Heart left ventricle (tissue), 16 donors: ENCODE data around the gene ARHGAP24. TPM values are rescaled to one million over a fixed set of nuclear protein-coding genes. Genes with fewer than 3 reads are reported as not detected.
A peak's percentile ranks its signal among the peaks of the same experiment; 100 is the strongest.
"Not testable (repeated sequence)": the region's sequence is repeated elsewhere in the genome, so short reads cannot be mapped to it uniquely, and the experiment has no call there.

Experiments
- ATAC-seq, 4 donors: fragments of 200-7000 bp; cut with Tn5 transposase; one replicate each; pipeline ENCODE4 v1.9.1; 2020 to 2022; ENCODE audit warnings: moderate library complexity in 4 of 4, mild to moderate bottlenecking in 3 of 4, moderate number of reproducible peaks in 1 of 4
- DNase-seq, 5 donors: peaks; one replicate each; pipeline ENCODE4 v3.0.0-alpha.2; 2020
- H3K27ac ChIP-seq, 12 donors: fragments of 200-600 bp; sonication (generic) in 4 of 12; one replicate each; pipeline versions ENCODE4 v1.5.0 to v1.8.0; 2016 to 2022; ENCODE audit warnings: mild to moderate bottlenecking in 2 of 12
- H3K27me3 ChIP-seq, 9 donors: fragments of 200-600 bp; sonication (generic) in 2 of 9; one replicate each; pipeline versions ENCODE4 v1.5.1 to v1.8.0; 2016 to 2022; ENCODE audit warnings: mild to moderate bottlenecking in 3 of 9
- H3K36me3 ChIP-seq, 9 donors: fragments of 200-600 bp; sonication (generic) in 2 of 9; one replicate each; pipeline versions ENCODE4 v1.5.0 to v1.8.0; 2018 to 2022; ENCODE audit warnings: mild to moderate bottlenecking in 2 of 9
- H3K4me1 ChIP-seq, 12 donors: fragments of 200-600 bp; sonication (generic) in 4 of 12; one replicate each; pipeline versions ENCODE4 v1.5.0 to v1.8.0; 2016 to 2022; ENCODE audit warnings: mild to moderate bottlenecking in 3 of 12
- H3K4me3 ChIP-seq, 12 donors: fragments of 200-600 bp; sonication (generic) in 4 of 12; one replicate each; pipeline versions ENCODE4 v1.5.0 to v1.8.0; 2017 to 2022; ENCODE audit warnings: mild to moderate bottlenecking in 9 of 12, moderate library complexity in 4 of 12
- H3K9me3 ChIP-seq, 12 donors: fragments of 200-600 bp; sonication (generic) in 4 of 12; one replicate each; pipeline versions ENCODE4 v1.5.0 to v1.8.0; 2016 to 2022; ENCODE audit warnings: mild to moderate bottlenecking in 1 of 12
- POLR2A ChIP-seq, 2 donors: fragments of 450-650 bp; IDR thresholded peaks; one replicate each; pipeline ENCODE4 v1.6.1; 2017; ENCODE audit warnings: antibody characterized with exemption in 2 of 2, mild to moderate bottlenecking in 2 of 2, moderate library complexity in 2 of 2
- WGBS, 4 donors: extraction: QIAGEN DNeasy Blood & Tissue Kit in 2 of 4; methylation state at CpG; one replicate each; pipeline versions ENCODE4 v1.1.5 to v1.1.7; 2013 to 2018; 5-methylcytosine and 5-hydroxymethylcytosine counted together
- intact Hi-C, 10 donors: fragments of 100-400 bp; cut with DNase I; formaldehyde crosslinking; loops; one replicate each; pipeline versions ENCODE4 v1.11.1 to v1.14.2; 2022
- polyA plus RNA-seq, 2 donors: library from polyadenylated mRNA; stranded (reverse); fragments of 200-250 nt; gene quantifications; one replicate each; pipeline ENCODE4 v1.2.3, GENCODE V29; 2013
- total RNA-seq, 9 donors: library from RNA; depleted of rRNA in 2 of 9; stranded (reverse); fragments of >200 nt in 2 of 9; fragmentation: NEBNext Ultra II Directional in 3 of 9; extraction: Animal tissue kit (Norgen Biotek cat#: 25700) in 3 of 9; gene quantifications; one replicate each; pipeline versions ENCODE4 v1.1.0 to v1.2.4, GENCODE V29; 2016 to 2023
- TF ChIP-seq, protein P1 (sequence below), 12 donors: fragments of 200-600 bp; sonication (generic) in 4 of 12; IDR thresholded peaks; one replicate each; pipeline versions ENCODE4 v1.5.0 to v1.8.0; 2018 to 2022; ENCODE audit warnings: antibody characterized with exemption in 12 of 12, mild to moderate bottlenecking in 5 of 12
- donor health status: ischemic (EF 13 %, LVEDD 7.1; RV severe dilation, severe dysfunction).
- donor health status: healthy with polysubstance abuse.
- donor health status: DM: no; HTN: yes; CAD: no.
- donor health status: DM: no; HTN: no; CAD: no.
- donor health status: ischemic (EF 25% LVEDD 6.9; RV normal size, moderate dysfunction).
- donor health status: ischemic (EF 25% LVEDD 5.7; RV mildly dilated, moderate dysfunction).
- donor health status: healthy.
- donor health status: DM: yes; HTN: yes; CAD: no.
- donor health status: ischemic (EF 35%, LVEDD 5.7; RV mildly dilated, moderate dysfunction).
- donor health status: nonischemic (EF 11% LVEDD 7.7; RV severe dilation, severe dysfunction).
- donor health status: DM: yes; HTN: yes; CAD: no.
- donor health status: PGD.
- donor health status: ischemic (EF 29% LVEDD 5.4; RV normal size, mild dysfunction).
- donor health status: nonischemic (EF 23%, LVEDD 6.1; RV moderate dilation, normal function).

ARHGAP24 gene
- total and polyA plus RNA-seq, 11 donors: 4.5 to 36.9 (median 18.9) TPM

DNA sequence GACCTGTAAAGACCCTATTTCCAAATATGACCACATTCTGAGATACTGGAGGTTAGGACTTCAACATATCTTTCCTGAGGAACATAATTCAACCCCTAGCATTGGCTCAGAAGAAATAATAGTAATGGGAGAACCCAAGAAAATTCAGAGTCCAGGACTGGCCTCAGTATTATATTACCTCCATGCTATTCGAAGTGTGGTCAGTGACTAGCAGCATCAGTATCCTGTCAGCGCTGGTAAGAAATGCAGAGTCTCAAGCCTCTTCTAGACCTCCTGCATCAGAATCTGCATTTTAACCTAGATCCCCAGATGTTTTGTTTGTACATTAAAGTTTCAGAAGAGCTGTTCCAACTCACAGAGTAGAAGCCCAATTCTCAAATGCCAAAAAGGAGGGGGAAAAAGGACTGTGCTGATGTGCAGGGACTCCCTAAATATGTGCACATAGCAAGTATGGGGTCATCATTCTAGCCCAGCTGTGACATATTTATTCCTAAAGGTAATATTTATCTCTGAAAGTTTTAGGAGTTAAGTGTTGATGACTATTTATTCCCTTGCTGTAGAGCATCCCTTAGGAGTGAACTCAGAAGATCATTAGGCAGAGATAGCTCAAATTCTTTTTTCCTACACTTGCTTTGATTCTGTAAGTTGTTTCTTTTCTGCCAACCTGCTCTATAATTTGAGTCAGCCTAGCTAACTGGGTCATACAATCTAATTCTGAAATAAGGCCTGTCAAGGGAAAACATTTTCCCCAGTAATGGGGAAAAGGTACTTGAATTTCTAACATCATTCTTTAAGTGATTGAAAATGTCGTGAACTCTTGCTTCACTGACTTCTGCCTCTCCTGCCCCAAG lies 361.9 kb downstream of the ARHGAP24 start:
- H3K9me3 ChIP-seq: no peaks in the 10 kb centered on the region
- TF ChIP-seq, protein P1, sequence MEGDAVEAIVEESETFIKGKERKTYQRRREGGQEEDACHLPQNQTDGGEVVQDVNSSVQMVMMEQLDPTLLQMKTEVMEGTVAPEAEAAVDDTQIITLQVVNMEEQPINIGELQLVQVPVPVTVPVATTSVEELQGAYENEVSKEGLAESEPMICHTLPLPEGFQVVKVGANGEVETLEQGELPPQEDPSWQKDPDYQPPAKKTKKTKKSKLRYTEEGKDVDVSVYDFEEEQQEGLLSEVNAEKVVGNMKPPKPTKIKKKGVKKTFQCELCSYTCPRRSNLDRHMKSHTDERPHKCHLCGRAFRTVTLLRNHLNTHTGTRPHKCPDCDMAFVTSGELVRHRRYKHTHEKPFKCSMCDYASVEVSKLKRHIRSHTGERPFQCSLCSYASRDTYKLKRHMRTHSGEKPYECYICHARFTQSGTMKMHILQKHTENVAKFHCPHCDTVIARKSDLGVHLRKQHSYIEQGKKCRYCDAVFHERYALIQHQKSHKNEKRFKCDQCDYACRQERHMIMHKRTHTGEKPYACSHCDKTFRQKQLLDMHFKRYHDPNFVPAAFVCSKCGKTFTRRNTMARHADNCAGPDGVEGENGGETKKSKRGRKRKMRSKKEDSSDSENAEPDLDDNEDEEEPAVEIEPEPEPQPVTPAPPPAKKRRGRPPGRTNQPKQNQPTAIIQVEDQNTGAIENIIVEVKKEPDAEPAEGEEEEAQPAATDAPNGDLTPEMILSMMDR (IDR thresholded peaks at IDR 0.05): no peak
- no peak for TF ChIP-seq POLR2A (IDR thresholded peaks at IDR 0.05)
- H3K27me3 ChIP-seq: no peaks in the 10 kb centered on the region
- peak overlapping the region in 3 of 12 donors; percentile 2 to 18 (median 6) for H3K27ac ChIP-seq
- DNase-seq (no peak), ATAC-seq (no peak)
- H3K36me3 ChIP-seq: no peaks in the 10 kb centered on the region
- WGBS, 4 donors: 86 to 92% (median 88%) methylated on average over 3 of the region's 3 CpGs
- peaks cover 0 to 21% (median 7%) of the 10 kb centered on the region in 12 donors for H3K4me1 ChIP-seq
- H3K4me3 ChIP-seq: peak overlapping the region in 1 of 12 donors; percentile 20
- intact Hi-C loops: no loop called here

DNA sequence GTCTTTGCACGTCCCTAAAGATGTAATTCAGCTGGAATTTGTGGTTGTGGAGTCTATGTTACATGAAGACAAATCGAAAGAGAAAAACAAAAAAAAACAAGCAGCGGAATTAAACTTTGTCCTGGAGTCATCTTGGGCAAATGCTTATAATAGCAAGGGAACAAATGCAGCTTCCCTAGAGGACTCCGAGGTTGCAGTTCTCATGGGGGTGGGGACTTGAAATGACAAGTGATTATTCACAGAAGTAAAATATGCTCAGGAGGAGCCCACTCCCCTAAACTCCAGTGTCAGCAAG lies 362.4 kb downstream of the ARHGAP24 start:
- no peaks in the 10 kb centered on the region for H3K27me3 ChIP-seq
- 60 to 76% (median 74%) methylated on average over 4 of the region's 4 CpGs for WGBS, 4 donors
- no peaks in the 10 kb centered on the region for H3K36me3 ChIP-seq
- H3K9me3 ChIP-seq: no peaks in the 10 kb centered on the region
- H3K4me1 ChIP-seq: peaks cover 0 to 22% (median 9%) of the 10 kb centered on the region in 12 donors
- H3K27ac ChIP-seq: peak overlapping the region in 5 of 12 donors; percentile 2 to 52 (median 26)
- peak overlapping the region in 2 of 12 donors; percentile 4 to 20 for H3K4me3 ChIP-seq
- TF ChIP-seq, protein P1 (IDR thresholded peaks at IDR 0.05): no peak
- no peak for TF ChIP-seq POLR2A (IDR thresholded peaks at IDR 0.05)
- ATAC-seq (peak in 3 of 4 donors; percentile 28 to 44 (median 30)), DNase-seq (no peak)
- intact Hi-C loops: no loop called here

DNA sequence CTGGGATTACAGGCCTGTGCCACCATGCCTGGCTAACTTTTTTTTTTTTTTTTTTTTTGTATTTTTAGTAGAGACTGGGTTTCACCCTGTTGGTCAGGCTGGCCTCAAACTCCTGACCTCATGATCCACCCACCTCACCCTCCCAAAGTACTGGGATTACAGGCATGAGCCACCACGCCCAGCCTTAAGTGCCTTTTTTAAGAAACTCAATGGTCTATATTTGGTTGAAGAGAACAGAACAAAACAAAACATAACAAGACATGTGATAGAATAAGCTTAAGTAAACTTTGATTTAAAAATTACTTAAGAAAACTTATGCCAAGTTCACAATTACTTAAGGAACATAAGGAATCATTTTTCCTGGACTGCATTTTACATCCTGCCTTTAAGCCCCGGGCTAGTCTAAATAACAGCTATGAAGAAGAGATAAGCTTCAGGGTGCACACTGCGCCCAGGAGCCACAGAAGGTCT lies 365.1 kb downstream of the ARHGAP24 start:
- ATAC-seq, H3K4me3 ChIP-seq, H3K27me3 ChIP-seq, intact Hi-C loops, H3K36me3 ChIP-seq, DNase-seq, H3K9me3 ChIP-seq, H3K27ac ChIP-seq: not testable (repeated sequence)
- 61 to 80% (median 76%) methylated on average over 3 of the region's 3 CpGs for WGBS, 4 donors
- peaks cover 0 to 14% (median 4%) of the 10 kb centered on the region in 12 donors for H3K4me1 ChIP-seq

DNA sequence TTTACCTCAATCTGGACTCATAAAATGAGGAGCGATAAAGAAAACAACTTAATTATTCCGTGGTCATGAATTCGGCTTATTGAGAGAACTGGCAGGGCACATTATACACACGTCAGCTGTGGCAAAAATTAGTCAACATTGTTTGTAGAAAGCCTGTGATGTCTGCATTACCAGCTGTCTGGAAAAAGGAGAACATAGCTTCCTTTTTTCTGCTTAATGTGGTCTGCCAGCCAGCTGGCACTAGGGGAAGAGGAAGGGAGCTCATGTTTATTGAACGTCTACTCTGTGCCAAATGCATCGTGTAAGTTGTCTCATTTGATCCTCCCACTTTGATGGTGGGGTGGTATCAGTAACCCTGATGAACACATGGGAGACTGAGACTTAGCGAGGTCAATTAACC lies 367.6 kb downstream of the ARHGAP24 start:
- H3K4me3 ChIP-seq: no peak overlapping the region
- intact Hi-C loops: no loop called here
- no peaks in the 10 kb centered on the region for H3K36me3 ChIP-seq
- peaks cover 0 to 10% (median 0%) of the 10 kb centered on the region in 12 donors for H3K4me1 ChIP-seq
- DNase-seq (peak in 3 of 5 donors; percentile 24 to 33 (median 24)), ATAC-seq (peak; percentile 37 to 87 (median 72))
- 69 to 81% (median 74%) methylated on average over 7 of the region's 7 CpGs for WGBS, 4 donors
- H3K9me3 ChIP-seq: no peaks in the 10 kb centered on the region
- H3K27ac ChIP-seq: peak overlapping the region in 4 of 12 donors; percentile 14 to 77 (median 39)
- TF ChIP-seq POLR2A (IDR thresholded peaks at IDR 0.05): no peak
- TF ChIP-seq, protein P1 (IDR thresholded peaks at IDR 0.05): no peak
- no peaks in the 10 kb centered on the region for H3K27me3 ChIP-seq

- H3K4me3 ChIP-seq, H3K36me3 ChIP-seq, DNase-seq, intact Hi-C loops, H3K27me3 ChIP-seq, ATAC-seq: not testable (repeated sequence)
- Histone ChIP-seq H3K27ac (peak overlapping the region in 1 of 12 donors; percentile 35), H3K4me1 (peaks cover 0 to 14% (median 8%) of the 10 kb centered on the region in 12 donors), H3K9me3 (peaks cover 0 to 29% (median 0%) of the 10 kb centered on the region in 12 donors)
- 69 to 82% (median 78%) methylated on average over 6 of the region's 6 CpGs for WGBS, 4 donors
Measured at GRCh38 chr4:85853740-85854139, 378.8 kb downstream of the ARHGAP24 start.
